Measurements from ENCODE around the gene PLEKHB2.

DNA sequence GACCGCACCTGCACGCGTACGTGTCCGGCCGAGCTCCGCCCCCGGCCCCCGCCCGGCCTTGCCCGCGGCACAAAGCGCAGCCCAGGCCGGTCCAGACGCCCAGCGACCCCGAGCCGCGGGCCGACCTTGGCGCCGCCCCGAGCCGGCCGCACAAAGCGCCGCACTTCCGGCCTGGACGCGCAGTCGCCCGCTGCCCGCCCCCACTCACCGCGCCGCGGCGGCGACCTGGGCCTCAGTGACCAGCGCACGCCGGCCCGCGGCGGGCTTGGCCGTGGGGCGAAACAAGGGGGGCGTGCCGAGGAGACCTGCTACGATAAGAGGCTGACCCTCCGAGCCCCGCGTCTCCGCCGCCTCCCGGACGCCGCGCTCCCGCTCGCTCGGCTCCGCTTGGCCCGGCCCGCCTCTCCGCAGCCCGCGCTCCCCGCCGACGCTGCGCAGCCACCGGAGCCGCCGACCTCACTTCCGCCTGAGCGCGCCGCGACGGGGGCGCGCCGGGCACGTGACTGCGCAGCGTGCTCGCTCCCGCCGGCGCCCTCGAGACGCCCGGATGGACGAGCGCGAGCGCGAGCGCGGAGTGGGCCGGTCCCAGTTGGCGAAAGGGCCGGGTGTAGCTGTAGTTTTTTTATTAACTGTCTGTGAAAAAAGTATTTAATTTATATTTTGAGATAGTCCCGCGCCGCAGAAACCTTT, 12.0 kb upstream of the PLEKHB2 start, which contains the start of gene FAM168B:
- TF ChIP-seq, protein P1, sequence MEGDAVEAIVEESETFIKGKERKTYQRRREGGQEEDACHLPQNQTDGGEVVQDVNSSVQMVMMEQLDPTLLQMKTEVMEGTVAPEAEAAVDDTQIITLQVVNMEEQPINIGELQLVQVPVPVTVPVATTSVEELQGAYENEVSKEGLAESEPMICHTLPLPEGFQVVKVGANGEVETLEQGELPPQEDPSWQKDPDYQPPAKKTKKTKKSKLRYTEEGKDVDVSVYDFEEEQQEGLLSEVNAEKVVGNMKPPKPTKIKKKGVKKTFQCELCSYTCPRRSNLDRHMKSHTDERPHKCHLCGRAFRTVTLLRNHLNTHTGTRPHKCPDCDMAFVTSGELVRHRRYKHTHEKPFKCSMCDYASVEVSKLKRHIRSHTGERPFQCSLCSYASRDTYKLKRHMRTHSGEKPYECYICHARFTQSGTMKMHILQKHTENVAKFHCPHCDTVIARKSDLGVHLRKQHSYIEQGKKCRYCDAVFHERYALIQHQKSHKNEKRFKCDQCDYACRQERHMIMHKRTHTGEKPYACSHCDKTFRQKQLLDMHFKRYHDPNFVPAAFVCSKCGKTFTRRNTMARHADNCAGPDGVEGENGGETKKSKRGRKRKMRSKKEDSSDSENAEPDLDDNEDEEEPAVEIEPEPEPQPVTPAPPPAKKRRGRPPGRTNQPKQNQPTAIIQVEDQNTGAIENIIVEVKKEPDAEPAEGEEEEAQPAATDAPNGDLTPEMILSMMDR (IDR thresholded peaks at IDR 0.05 in 2 of 3, conservative IDR thresholded peaks at IDR 0.05 in 1 of 3; ENCODE audit: control insufficient read depth in 2 of 3, extremely low read depth in 1 of 3, insufficient read depth in 1 of 3, low read depth in 3 of 3, low read length in 3 of 3): no peak
- TF ChIP-seq SPI1 (IDR thresholded peaks at IDR 0.05; ENCODE audit: borderline replicate concordance, insufficient read depth, low read depth, low read length) (no peak), MEF2B (IDR thresholded peaks at IDR 0.05; ENCODE audit: partially characterized antibody, poor library complexity, severe bottlenecking) (no peak)
- TF ChIP-seq, protein P2, sequence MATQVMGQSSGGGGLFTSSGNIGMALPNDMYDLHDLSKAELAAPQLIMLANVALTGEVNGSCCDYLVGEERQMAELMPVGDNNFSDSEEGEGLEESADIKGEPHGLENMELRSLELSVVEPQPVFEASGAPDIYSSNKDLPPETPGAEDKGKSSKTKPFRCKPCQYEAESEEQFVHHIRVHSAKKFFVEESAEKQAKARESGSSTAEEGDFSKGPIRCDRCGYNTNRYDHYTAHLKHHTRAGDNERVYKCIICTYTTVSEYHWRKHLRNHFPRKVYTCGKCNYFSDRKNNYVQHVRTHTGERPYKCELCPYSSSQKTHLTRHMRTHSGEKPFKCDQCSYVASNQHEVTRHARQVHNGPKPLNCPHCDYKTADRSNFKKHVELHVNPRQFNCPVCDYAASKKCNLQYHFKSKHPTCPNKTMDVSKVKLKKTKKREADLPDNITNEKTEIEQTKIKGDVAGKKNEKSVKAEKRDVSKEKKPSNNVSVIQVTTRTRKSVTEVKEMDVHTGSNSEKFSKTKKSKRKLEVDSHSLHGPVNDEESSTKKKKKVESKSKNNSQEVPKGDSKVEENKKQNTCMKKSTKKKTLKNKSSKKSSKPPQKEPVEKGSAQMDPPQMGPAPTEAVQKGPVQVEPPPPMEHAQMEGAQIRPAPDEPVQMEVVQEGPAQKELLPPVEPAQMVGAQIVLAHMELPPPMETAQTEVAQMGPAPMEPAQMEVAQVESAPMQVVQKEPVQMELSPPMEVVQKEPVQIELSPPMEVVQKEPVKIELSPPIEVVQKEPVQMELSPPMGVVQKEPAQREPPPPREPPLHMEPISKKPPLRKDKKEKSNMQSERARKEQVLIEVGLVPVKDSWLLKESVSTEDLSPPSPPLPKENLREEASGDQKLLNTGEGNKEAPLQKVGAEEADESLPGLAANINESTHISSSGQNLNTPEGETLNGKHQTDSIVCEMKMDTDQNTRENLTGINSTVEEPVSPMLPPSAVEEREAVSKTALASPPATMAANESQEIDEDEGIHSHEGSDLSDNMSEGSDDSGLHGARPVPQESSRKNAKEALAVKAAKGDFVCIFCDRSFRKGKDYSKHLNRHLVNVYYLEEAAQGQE (IDR thresholded peaks at IDR 0.05; ENCODE audit: low read depth, low read length): 0 out of 2 replicates have a peak, but pooled peaks have one; percentile 11
- TF ChIP-seq, protein P3, sequence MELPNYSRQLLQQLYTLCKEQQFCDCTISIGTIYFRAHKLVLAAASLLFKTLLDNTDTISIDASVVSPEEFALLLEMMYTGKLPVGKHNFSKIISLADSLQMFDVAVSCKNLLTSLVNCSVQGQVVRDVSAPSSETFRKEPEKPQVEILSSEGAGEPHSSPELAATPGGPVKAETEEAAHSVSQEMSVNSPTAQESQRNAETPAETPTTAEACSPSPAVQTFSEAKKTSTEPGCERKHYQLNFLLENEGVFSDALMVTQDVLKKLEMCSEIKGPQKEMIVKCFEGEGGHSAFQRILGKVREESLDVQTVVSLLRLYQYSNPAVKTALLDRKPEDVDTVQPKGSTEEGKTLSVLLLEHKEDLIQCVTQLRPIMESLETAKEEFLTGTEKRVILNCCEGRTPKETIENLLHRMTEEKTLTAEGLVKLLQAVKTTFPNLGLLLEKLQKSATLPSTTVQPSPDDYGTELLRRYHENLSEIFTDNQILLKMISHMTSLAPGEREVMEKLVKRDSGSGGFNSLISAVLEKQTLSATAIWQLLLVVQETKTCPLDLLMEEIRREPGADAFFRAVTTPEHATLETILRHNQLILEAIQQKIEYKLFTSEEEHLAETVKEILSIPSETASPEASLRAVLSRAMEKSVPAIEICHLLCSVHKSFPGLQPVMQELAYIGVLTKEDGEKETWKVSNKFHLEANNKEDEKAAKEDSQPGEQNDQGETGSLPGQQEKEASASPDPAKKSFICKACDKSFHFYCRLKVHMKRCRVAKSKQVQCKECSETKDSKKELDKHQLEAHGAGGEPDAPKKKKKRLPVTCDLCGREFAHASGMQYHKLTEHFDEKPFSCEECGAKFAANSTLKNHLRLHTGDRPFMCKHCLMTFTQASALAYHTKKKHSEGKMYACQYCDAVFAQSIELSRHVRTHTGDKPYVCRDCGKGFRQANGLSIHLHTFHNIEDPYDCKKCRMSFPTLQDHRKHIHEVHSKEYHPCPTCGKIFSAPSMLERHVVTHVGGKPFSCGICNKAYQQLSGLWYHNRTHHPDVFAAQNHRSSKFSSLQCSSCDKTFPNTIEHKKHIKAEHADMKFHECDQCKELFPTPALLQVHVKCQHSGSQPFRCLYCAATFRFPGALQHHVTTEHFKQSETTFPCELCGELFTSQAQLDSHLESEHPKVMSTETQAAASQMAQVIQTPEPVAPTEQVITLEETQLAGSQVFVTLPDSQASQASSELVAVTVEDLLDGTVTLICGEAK (IDR thresholded peaks at IDR 0.05; ENCODE audit: borderline replicate concordance): no peak

All from GM12878 (cell line).